Heart left ventricle (tissue), 13 donors: Measurements from ENCODE around the gene KY.

ENCODE experiments used
- POLR2A ChIP-seq, 2 donors: fragments of 450-650 bp; IDR thresholded peaks; one replicate each; pipeline ENCODE4 v1.6.1; 2017; ENCODE audit warnings: antibody characterized with exemption in 2 of 2, mild to moderate bottlenecking in 2 of 2, moderate library complexity in 2 of 2
- TF ChIP-seq, protein P1 (sequence below), 12 donors: fragments of 200-600 bp; sonication (generic) in 4 of 12; IDR thresholded peaks; one replicate each; pipeline versions ENCODE4 v1.5.0 to v1.8.0; 2018 to 2022; ENCODE audit warnings: antibody characterized with exemption in 12 of 12, mild to moderate bottlenecking in 5 of 12
- donor health status: ischemic (EF 13 %, LVEDD 7.1; RV severe dilation, severe dysfunction).
- donor health status: DM: no; HTN: yes; CAD: no.
- donor health status: DM: no; HTN: no; CAD: no.
- donor health status: ischemic (EF 25% LVEDD 6.9; RV normal size, moderate dysfunction).
- donor health status: ischemic (EF 25% LVEDD 5.7; RV mildly dilated, moderate dysfunction).
- donor health status: ischemic (EF 35%, LVEDD 5.7; RV mildly dilated, moderate dysfunction).
- donor health status: nonischemic (EF 11% LVEDD 7.7; RV severe dilation, severe dysfunction).
- donor health status: DM: yes; HTN: yes; CAD: no.
- donor health status: PGD.
- donor health status: ischemic (EF 29% LVEDD 5.4; RV normal size, mild dysfunction).
- donor health status: nonischemic (EF 23%, LVEDD 6.1; RV moderate dilation, normal function).

GRCh38 chr3:134652886-134653630, 2.2 kb upstream of the KY start:
- TF ChIP-seq, protein P1, sequence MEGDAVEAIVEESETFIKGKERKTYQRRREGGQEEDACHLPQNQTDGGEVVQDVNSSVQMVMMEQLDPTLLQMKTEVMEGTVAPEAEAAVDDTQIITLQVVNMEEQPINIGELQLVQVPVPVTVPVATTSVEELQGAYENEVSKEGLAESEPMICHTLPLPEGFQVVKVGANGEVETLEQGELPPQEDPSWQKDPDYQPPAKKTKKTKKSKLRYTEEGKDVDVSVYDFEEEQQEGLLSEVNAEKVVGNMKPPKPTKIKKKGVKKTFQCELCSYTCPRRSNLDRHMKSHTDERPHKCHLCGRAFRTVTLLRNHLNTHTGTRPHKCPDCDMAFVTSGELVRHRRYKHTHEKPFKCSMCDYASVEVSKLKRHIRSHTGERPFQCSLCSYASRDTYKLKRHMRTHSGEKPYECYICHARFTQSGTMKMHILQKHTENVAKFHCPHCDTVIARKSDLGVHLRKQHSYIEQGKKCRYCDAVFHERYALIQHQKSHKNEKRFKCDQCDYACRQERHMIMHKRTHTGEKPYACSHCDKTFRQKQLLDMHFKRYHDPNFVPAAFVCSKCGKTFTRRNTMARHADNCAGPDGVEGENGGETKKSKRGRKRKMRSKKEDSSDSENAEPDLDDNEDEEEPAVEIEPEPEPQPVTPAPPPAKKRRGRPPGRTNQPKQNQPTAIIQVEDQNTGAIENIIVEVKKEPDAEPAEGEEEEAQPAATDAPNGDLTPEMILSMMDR (IDR thresholded peaks at IDR 0.05), result no peak
- no peak for TF ChIP-seq POLR2A (IDR thresholded peaks at IDR 0.05)
